HG03066 (cell line): ENCODE measurements around the gene UNC93B1.

ENCODE experiments used
- ATAC-seq: cut with Tn5 transposase; IDR thresholded peaks from one replicate; pipeline ENCODE4 v1.9.1; 2021; ENCODE audit warnings: low read depth; ENCODE audit not compliant: unreplicated experiment

UNC93B1 gene

GRCh38 chr11:68026391-68027105 lies 22.7 kb upstream of the UNC93B1 start:
- no peak for ATAC-seq

GRCh38 chr11:68025047-68025446 lies 21.1 kb upstream of the UNC93B1 start:
- ATAC-seq: no peak

- ATAC-seq: no peak
Observed at GRCh38 chr11:68024508-68024907, 20.6 kb upstream of the UNC93B1 start.

GRCh38 chr11:68022531-68022930 lies 18.6 kb upstream of the UNC93B1 start:
- ATAC-seq: no peak

GRCh38 chr11:68021167-68021787 lies 17.4 kb upstream of the UNC93B1 start:
- no peak for ATAC-seq

GRCh38 chr11:68020575-68020974 lies 16.7 kb upstream of the UNC93B1 start:
- ATAC-seq: no peak

GRCh38 chr11:68019486-68019885 lies 15.6 kb upstream of the UNC93B1 start:
- no peak for ATAC-seq

- ATAC-seq: no peak
Observed at GRCh38 chr11:68018730-68019190, 14.9 kb upstream of the UNC93B1 start.

GRCh38 chr11:68017980-68018729 lies 14.3 kb upstream of the UNC93B1 start:
- ATAC-seq: no peak

- ATAC-seq: no peak
Observed at GRCh38 chr11:68016904-68017817, 13.3 kb upstream of the UNC93B1 start.

GRCh38 chr11:68016161-68016903 lies 12.4 kb upstream of the UNC93B1 start:
- ATAC-seq: no peak

GRCh38 chr11:68015467-68015866 lies 11.6 kb upstream of the UNC93B1 start:
- no peak for ATAC-seq

GRCh38 chr11:68014947-68015447 lies 11.1 kb upstream of the UNC93B1 start:
- no peak for ATAC-seq

- no peak for ATAC-seq
Observed at GRCh38 chr11:68014157-68014946, 10.5 kb upstream of the UNC93B1 start.

- no peak for ATAC-seq
Observed at GRCh38 chr11:68013611-68014156, 9.8 kb upstream of the UNC93B1 start.

GRCh38 chr11:68012843-68013610 lies 9.1 kb upstream of the UNC93B1 start:
- no peak for ATAC-seq

- ATAC-seq: no peak
Observed at GRCh38 chr11:68012044-68012842, 8.3 kb upstream of the UNC93B1 start.
